H1 (cell line): Measurements from ENCODE around the gene COL12A1. TPM values are rescaled to one million over a fixed set of nuclear protein-coding genes. Genes with fewer than 3 reads are reported as not detected.

Experiments used
- CTCF ChIA-PET: fragments of 300-600 bp; sonication (Branson Sonifier 250); formaldehyde crosslinking; loops from one replicate; lab custom pipeline; 2021; ENCODE audit not compliant: partially characterized antibody; lab: Charles Lee
- POLR2A ChIA-PET: fragments of 300-600 bp; sonication (Branson Sonifier 250); formaldehyde crosslinking; loops from one replicate; lab custom pipeline; 2021; ENCODE audit warnings: inconsistent platforms; ENCODE audit not compliant: partially characterized antibody; lab: Charles Lee
- DNase-seq, 2 experiments: peaks; one replicate each; pipeline versions ENCODE4 v3.0.0 to v3.0.0-alpha.2; 2010 to 2022; ENCODE audit warnings: low spot score in 2 of 2, low read depth in 1 of 2, mixed read lengths in 1 of 2
- FAIRE-seq: peaks from 2 replicates; lab custom pipeline; 2011; peaks lifted over from hg19 to GRCh38; lab: Jason Lieb, UNC
- H2AFZ ChIP-seq: 2 replicates; pipeline ENCODE4 v1.8.1; 2012; ENCODE audit warnings: low read length, inconsistent platforms
- H2AK5ac ChIP-seq: 2 replicates; pipeline ENCODE4 v1.6.1; 2013; ENCODE audit warnings: low read depth, low read length
- H2BK120ac ChIP-seq: replicated peaks from 2 replicates; pipeline ENCODE3; 2013; ENCODE audit warnings: low read depth, low read length, inconsistent platforms
- H2BK12ac ChIP-seq: 2 replicates; pipeline ENCODE4 v1.6.1; 2013; ENCODE audit warnings: low read depth, low read length
- H2BK15ac ChIP-seq: 2 replicates; pipeline ENCODE4 v1.6.1; 2013; ENCODE audit warnings: low read length
- H2BK20ac ChIP-seq: 2 replicates; pipeline ENCODE4 v1.6.1; 2013; ENCODE audit warnings: low read length
- H2BK5ac ChIP-seq: 2 replicates; pipeline ENCODE4 v1.6.1; 2013; ENCODE audit warnings: low read depth, low read length
- H3K14ac ChIP-seq: 2 replicates; pipeline ENCODE4 v1.6.1; 2013; ENCODE audit warnings: inconsistent platforms; ENCODE audit not compliant: insufficient read length
- H3K18ac ChIP-seq: 2 replicates; pipeline ENCODE4 v1.6.1; 2013; ENCODE audit warnings: low read length; ENCODE audit errors: extremely low read depth
- H3K23ac ChIP-seq: 2 replicates; pipeline ENCODE4 v1.6.1; 2013; ENCODE audit warnings: inconsistent platforms; ENCODE audit not compliant: insufficient read length
- H3K23me2 ChIP-seq: 2 replicates; pipeline ENCODE4 v1.6.1; 2013; ENCODE audit warnings: low read depth, low read length
- H3K27ac ChIP-seq: 2 replicates; pipeline ENCODE4 v1.6.1; 2011; ENCODE audit warnings: low read depth, low read length, inconsistent platforms
- H3K27me3 ChIP-seq, 4 experiments: replicated peaks in 1 of 4; 1 replicate in 1 of 4; 2 replicates in 3 of 4; pipeline versions ENCODE4 v1.6.1 to v1.8.1; 2011 to 2013; ENCODE audit warnings: low read length in 3 of 4, mild to moderate bottlenecking in 3 of 4, inconsistent platforms in 2 of 4, mixed read lengths in 2 of 4, moderate library complexity in 1 of 4; ENCODE audit not compliant: control insufficient read depth in 3 of 4, insufficient read depth in 3 of 4; ENCODE audit errors: extremely low read depth in 1 of 4
- H3K36me3 ChIP-seq, 4 experiments: 2 replicates each; pipeline versions ENCODE4 v1.6.1 to v1.8.1; 2011 to 2013; ENCODE audit warnings: mild to moderate bottlenecking in 4 of 4, low read length in 3 of 4, moderate library complexity in 2 of 4, control low read depth in 1 of 4, inconsistent platforms in 1 of 4; ENCODE audit not compliant: insufficient read depth in 4 of 4, control insufficient read depth in 2 of 4
- H3K4ac ChIP-seq: replicated peaks from 2 replicates; pipeline ENCODE3; 2013; ENCODE audit warnings: low read length, low read depth, mixed read lengths, inconsistent platforms; ENCODE audit not compliant: insufficient read length
- H3K4me1 ChIP-seq, 4 experiments: replicated peaks in 1 of 4; 1 replicate in 1 of 4; 2 replicates in 3 of 4; pipeline versions ENCODE4 v1.6.1 to v1.8.1; 2011 to 2013; ENCODE audit warnings: low read length in 3 of 4, inconsistent platforms in 2 of 4, mixed read lengths in 1 of 4; ENCODE audit not compliant: insufficient read depth in 4 of 4, control insufficient read depth in 3 of 4
- H3K4me2 ChIP-seq, 2 experiments: 2 replicates each; pipeline versions ENCODE4 v1.6.1 to v1.8.1; 2011 to 2013; ENCODE audit warnings: low read depth in 2 of 2, low read length in 2 of 2, control low read depth in 1 of 2, inconsistent platforms in 1 of 2, mild to moderate bottlenecking in 1 of 2; ENCODE audit not compliant: insufficient read depth in 1 of 2
- H3K4me3 ChIP-seq, 4 experiments: fragments of 200-600, 300-600 bp in 1 of 4; sonication (generic), shearing (Covaris generic), sonication (Bioruptor Twin) in 1 of 4; 2 replicates each; pipeline versions ENCODE4 v1.5.1 to v1.8.1; 2011 to 2016; ENCODE audit warnings: low read length in 4 of 4, low read depth in 3 of 4, control low read depth in 2 of 4, inconsistent platforms in 2 of 4, mild to moderate bottlenecking in 2 of 4, mixed read lengths in 1 of 4, moderate library complexity in 1 of 4; ENCODE audit not compliant: insufficient read depth in 2 of 4; ENCODE audit errors: extremely low read depth in 1 of 4
- H3K56ac ChIP-seq: replicated peaks from 2 replicates; pipeline ENCODE3; 2013; ENCODE audit warnings: low read depth, mild to moderate bottlenecking, mixed read lengths, low read length, inconsistent platforms; ENCODE audit not compliant: insufficient read length
- H3K79me1 ChIP-seq: 2 replicates; pipeline ENCODE4 v1.6.1; 2013; ENCODE audit warnings: low read depth, low read length, control low read depth
- H3K79me2 ChIP-seq, 2 experiments: 2 replicates each; pipeline versions ENCODE4 v1.6.1 to v1.8.1; 2012 to 2013; ENCODE audit warnings: low read length in 2 of 2, mild to moderate bottlenecking in 2 of 2, inconsistent platforms in 1 of 2; ENCODE audit not compliant: insufficient read depth in 2 of 2, control insufficient read depth in 1 of 2
- H3K9ac ChIP-seq, 4 experiments: replicated peaks in 1 of 4; 1 replicate in 1 of 4; 2 replicates in 3 of 4; pipeline versions ENCODE4 v1.6.1 to v1.8.1; 2011 to 2013; ENCODE audit warnings: low read depth in 3 of 4, low read length in 3 of 4, control low read depth in 2 of 4, mild to moderate bottlenecking in 2 of 4, moderate library complexity in 2 of 4, inconsistent platforms in 1 of 4; ENCODE audit errors: extremely low read depth in 1 of 4
- H3K9me3 ChIP-seq, 2 experiments: 2 replicates each; pipeline versions ENCODE4 v1.6.1 to v1.8.1; 2012 to 2013; ENCODE audit warnings: mild to moderate bottlenecking in 2 of 2, moderate library complexity in 2 of 2, control low read depth in 1 of 2, inconsistent platforms in 1 of 2, low read depth in 1 of 2, low read length in 1 of 2, mixed read lengths in 1 of 2; ENCODE audit not compliant: insufficient read depth in 2 of 2
- H4K20me1 ChIP-seq, 2 experiments: replicated peaks in 1 of 2; 2 replicates each; pipeline versions ENCODE3 to v1.8.1; 2011 to 2013; ENCODE audit warnings: inconsistent platforms in 2 of 2, low read length in 2 of 2, mild to moderate bottlenecking in 1 of 2; ENCODE audit not compliant: insufficient read depth in 2 of 2, control insufficient read depth in 1 of 2
- H4K5ac ChIP-seq: 2 replicates; pipeline ENCODE4 v1.6.1; 2013; ENCODE audit warnings: low read length, low read depth, mixed read lengths, inconsistent platforms; ENCODE audit not compliant: insufficient read length
- H4K8ac ChIP-seq: 2 replicates; pipeline ENCODE4 v1.8.0; 2013; ENCODE audit warnings: mild to moderate bottlenecking, moderate library complexity, low read length, inconsistent platforms; ENCODE audit not compliant: insufficient read depth; ENCODE audit errors: extremely low read depth
- H4K91ac ChIP-seq: replicated peaks from 2 replicates; pipeline ENCODE3; 2013; ENCODE audit warnings: low read length, mixed read lengths, inconsistent platforms; ENCODE audit not compliant: insufficient read length
- E2F6 ChIP-seq: IDR thresholded peaks from 2 replicates; pipeline ENCODE4 v1.6.1; 2012; ENCODE audit warnings: inconsistent platforms
- NANOG ChIP-seq: IDR thresholded peaks from 2 replicates; pipeline ENCODE4 v1.6.1; 2011; ENCODE audit warnings: low read length, low read depth, mild to moderate bottlenecking, inconsistent platforms; ENCODE audit not compliant: insufficient read depth, poor library complexity, severe bottlenecking
- NRF1 ChIP-seq: IDR thresholded peaks from 2 replicates; pipeline ENCODE4 v1.6.1; 2011; ENCODE audit warnings: mild to moderate bottlenecking, low read depth, low read length, improper control_type of control experiment
- SAP30 ChIP-seq: fragments of 300-600 bp; sonication (generic); IDR thresholded peaks from 2 replicates; pipeline ENCODE4 v1.7.1; 2012; ENCODE audit warnings: low read length, moderate library complexity, mild to moderate bottlenecking, inconsistent platforms; ENCODE audit not compliant: insufficient read depth, insufficient replicate concordance
- WGBS, 2 experiments: shearing (Covaris generic) in 1 of 2; methylation state at CpG; one replicate each; pipeline versions ENCODE4 v1.1.6 to v1.1.7; 2013 to 2015; ENCODE audit warnings: low lambda C conversion rate in 2 of 2, mixed read lengths in 2 of 2, inconsistent platforms in 1 of 2, low coverage in 1 of 2, missing lambda C conversion rate in 1 of 2; ENCODE audit not compliant: insufficient replicate concordance in 2 of 2, insufficient coverage in 1 of 2, insufficient read length in 1 of 2; ENCODE audit errors: extremely low coverage in 1 of 2, missing lambda C conversion rate in 1 of 2; 5-methylcytosine and 5-hydroxymethylcytosine counted together
- polyA plus RNA-seq, 7 experiments: library from polyadenylated mRNA; depleted of rRNA in 3 of 7; stranded (reverse) in 5 of 7; unstranded in 2 of 7; fragments of >200 nt in 5 of 7; fragments of 200-250 nt in 2 of 7; gene quantifications; 1 replicate in 5 of 7; 2 replicates in 1 of 7; 4 replicates in 1 of 7; pipeline versions ENCODE4 v1.2.1 to v1.2.3, GENCODE V29; 2011 to 2013; ENCODE audit warnings: missing spikeins in 2 of 7, mixed read lengths in 2 of 7
- total RNA-seq: library from RNA; stranded (reverse); fragmentation: NEBNext Ultra II Directional; extraction: Animal tissue kit (Norgen Biotek cat#: 25700); gene quantifications from 2 replicates; pipeline ENCODE4 v1.2.1, GENCODE V29; 2021

Gene COL12A1
- total and polyA plus RNA-seq, 2 of the 8 experiments (the other 6 are each of a cell fraction or from before 2014, with no cell fraction given): 1.4 to 4.7 TPM

GRCh38 chr6:75224303-75224926 is 18.6 kb upstream of the COL12A1 start:
- Histone ChIP-seq H3K56ac (no peak overlapping the region), H3K4me1 (peaks cover 0 to 4% (median 0%) of the 10 kb centered on the region in 4 experiments; a peak in 1 of 7 replicates), H3K4ac (no peak overlapping the region), H4K20me1 (no peaks in the 10 kb centered on the region), H3K4me2 (no peak overlapping the region), H3K23me2 (no peaks in the 10 kb centered on the region), H3K14ac (no peak overlapping the region), H3K27me3 (no peaks in the 10 kb centered on the region), H3K18ac (no peak overlapping the region), H3K27ac (no peak overlapping the region), H2BK20ac (no peak overlapping the region), H3K79me2 (no peaks in the 10 kb centered on the region), H3K23ac (no peak overlapping the region), H2AK5ac (no peak overlapping the region), H4K5ac (no peak overlapping the region), H4K91ac (no peak overlapping the region), H2BK5ac (no peak overlapping the region), H3K4me3 (no peak overlapping the region), H3K79me1 (no peaks in the 10 kb centered on the region), H3K36me3 (no peaks in the 10 kb centered on the region), H3K9me3 (no peaks in the 10 kb centered on the region), H4K8ac (no peak overlapping the region; the same call in 1 of the 2 replicates), H2AFZ (peak overlapping the region; percentile 25; the same call in 1 of the 2 replicates), H2BK12ac (no peak overlapping the region), H3K9ac (no peak overlapping the region), H2BK15ac (no peak overlapping the region), H2BK120ac (no peak overlapping the region)
- ChIA-PET POLR2A (interaction anchor here (1.8 kb wide), 1 partner anchor 19 kb away, joined by 5 read pairs; the partner anchor contains the start of gene COX7A2), CTCF (interaction anchor here (0.9 to 5.6 kb wide), 2 partner anchors 15 to 1475 kb away, joined by 4 to 48 read pairs; no protein-coding TSS in a partner anchor)
- 95% methylated on average over 6 of the region's 6 CpGs; no CpG with 5 or more reads in 1 of the 2 experiments for WGBS, 2 experiments
- DNase-seq (no peak), FAIRE-seq (no peak)
- TF ChIP-seq E2F6 (no peak), NRF1 (no peak), NANOG (no peak), SAP30 (no peak)
